AG08396 (cell line): ENCODE measurements around the gene MYT1.

Experiments
- DNase-seq: peaks from one replicate; pipeline ENCODE4 v3.0.0; 2012; ENCODE audit warnings: low spot score, mixed read lengths

Gene MYT1

DNA sequence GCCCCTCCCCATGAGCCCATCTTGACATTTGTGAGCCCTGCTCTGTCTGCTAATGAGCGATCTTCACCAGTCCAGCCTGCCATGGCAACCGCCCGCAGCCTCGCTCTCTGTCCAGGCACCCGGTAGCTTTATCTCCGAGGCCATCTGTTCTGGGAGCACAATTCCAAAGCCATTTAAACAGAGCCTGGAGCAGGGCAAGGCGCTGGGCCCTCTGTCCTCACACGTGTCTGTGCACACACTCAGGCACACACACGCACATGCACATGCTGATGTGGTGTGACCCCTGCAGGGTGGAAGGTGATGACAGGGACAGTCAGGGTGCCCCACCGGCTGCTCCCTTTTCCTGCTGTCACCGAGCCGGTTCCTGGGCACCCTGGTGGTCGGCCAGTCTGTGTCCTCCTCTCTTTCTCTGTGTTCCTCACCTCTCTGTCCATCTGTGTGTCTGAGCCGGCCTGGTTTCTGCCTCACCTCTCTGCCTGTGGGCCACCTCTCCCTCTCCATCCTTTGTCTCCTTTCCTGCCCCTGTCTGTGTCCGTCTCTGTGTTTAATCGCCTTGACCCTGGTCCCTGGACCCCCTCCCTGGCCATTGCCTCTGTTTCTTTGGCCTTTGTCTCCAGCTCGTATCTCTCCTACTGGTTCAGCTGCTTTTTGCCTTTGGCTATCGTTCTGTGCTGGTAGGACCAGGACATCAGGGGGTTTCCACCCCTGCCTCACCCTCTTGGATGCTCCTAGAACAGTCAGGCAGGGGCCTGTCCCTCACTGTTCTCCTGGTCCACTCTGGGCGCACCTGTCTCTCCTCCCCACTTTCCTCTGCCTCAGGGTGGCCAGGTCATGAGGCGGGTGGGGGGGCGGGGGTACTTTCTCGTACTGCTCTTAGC lies 8.8 kb upstream of the MYT1 start:
- no peak for DNase-seq

DNA sequence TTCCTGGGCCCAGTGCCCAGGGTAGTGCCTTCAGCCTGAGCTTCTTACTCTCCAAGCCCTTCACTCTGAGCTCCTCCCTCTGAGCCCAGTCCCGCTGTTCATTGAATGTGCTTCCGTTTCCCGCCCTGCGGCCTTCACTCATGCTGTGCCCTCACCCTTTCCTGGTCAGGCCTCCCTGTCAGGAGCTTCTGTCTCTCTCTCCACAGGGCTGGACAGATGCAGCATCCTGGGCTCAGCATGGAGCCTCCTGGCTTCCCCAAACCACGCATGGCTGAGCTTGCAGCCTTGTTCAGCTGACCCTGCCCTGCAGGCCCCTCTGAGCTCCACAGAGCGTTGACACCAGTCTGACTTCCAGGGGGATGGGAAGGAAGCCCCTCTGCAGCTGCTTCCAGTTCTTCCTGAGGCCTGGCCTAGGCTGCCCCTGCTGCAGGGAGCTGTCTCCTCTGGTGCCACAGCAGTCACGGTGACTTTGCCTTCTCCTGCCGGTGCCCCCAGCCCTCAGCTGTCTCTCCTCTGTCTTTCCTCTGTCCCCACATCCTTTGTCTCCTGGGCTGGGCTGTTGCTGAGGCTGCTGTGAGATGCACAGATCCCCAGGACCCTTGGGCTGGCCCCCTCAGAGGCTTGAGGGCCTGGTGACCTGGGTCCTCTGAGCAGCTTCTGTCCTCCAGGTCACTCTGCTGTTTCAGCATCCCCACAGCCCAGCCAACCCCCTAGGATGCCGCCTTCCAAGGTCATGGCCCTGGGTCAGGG lies 7.9 kb upstream of the MYT1 start:
- DNase-seq: no peak

DNA sequence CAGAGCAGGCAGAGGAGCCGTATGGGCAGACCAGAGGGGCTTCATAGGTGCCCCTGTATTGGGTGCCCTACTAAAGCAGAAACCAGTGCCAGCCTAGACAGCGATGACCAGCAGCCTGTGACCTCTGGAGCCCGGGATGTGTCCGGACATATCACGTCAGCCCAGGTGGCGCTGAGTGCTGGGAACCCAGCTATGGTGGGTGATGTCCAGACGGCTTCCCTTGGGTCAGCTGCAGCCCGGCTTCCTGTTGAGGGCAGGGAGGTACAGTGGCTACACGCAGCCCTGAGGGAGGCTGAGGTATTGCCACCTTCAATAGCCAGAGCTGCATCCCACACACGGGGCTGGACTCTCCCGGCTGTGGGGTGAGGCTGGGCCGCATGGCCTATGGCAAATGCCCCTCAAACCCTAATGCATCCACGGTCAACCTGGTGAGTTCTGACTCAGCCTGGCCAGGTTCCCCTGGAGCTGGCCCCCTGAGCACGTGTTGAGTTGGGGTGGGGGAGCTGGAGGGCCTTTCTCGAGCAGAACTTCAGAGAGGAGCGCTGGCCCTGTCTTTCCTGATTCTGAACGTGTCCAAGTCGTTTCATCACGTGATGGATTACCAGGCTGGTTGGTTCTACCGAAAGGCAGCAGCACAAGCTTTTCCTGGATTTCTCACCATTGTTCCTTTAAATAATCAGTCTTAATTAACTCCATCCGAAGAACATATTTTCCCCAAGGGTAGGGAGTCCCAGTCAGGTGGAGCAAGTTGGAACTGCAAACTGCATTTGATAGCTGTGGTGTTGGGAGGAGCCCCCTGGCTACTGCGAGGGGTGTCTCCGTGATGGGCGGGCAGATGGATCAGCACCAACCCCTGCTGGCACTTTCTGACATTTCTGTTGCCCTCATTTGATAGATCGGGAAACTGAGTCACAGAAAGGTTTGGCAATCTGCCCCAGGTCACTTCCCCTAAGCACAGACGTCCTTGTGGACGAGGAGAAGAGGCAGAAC lies 7.1 kb upstream of the MYT1 start:
- DNase-seq: no peak

DNA sequence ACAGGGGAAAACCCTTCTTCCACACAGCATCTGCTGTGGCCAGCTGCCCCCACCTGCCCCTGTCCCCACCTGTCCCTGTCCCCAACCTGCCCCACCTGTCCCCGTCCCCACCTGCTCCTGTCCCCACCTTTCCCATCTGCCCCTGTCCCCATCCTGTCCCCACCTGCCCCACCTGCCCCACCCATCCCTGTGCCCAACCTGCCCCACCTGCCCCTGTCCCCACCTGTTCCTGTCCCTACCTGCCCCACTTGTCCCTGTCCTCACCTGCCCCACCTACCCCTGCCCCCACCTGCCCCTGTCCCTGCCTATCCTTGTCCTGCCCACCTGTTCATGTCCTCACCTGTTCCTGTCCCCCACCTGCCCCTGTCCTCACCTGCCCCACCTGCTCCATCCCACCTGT lies 6.4 kb upstream of the MYT1 start:
- no peak for DNase-seq

DNA sequence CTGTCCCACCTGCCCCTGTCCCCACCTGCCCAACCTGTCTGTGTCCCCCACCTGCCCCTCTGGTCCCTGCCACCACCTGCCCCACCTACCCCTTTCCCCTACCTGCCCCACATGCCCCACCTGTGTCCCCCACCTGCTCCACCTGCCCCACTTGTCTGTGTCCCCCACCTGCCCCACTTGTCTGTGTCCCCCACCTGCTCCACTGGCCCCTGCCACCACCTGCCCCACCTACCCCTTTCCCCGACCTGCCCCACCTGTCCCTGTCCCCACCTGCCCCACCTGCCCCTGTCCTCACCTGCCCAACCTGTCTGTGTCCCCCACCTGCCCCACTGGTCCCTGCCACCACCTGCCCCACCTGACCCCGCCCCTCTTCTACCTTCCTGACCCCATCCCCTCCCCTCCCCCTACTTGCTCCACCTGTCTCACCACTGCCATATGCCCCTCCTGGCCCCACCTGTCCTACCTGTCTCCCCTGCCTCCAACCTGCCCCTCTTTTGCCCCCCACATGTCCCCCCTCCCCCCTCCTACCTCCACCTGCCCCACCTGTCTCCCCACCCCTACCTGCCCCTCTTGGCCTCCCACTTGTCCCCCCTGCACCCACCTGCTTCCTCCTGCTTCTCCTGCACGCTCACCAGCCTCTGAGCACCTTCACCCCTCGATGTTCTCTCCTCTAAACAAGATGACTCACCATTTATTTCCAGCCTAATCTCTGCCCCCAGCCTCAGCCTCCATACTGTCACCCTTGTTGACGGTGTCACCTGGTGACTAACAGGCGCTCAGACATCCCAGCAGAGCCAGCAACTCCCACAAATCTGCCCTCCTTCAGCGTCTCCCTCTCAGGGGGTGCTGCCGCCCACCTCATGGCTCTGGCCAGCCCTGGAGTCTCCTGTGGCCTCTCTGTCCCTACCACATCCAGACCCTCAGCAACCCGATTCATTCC lies 5.6 kb upstream of the MYT1 start:
- no peak for DNase-seq

DNA sequence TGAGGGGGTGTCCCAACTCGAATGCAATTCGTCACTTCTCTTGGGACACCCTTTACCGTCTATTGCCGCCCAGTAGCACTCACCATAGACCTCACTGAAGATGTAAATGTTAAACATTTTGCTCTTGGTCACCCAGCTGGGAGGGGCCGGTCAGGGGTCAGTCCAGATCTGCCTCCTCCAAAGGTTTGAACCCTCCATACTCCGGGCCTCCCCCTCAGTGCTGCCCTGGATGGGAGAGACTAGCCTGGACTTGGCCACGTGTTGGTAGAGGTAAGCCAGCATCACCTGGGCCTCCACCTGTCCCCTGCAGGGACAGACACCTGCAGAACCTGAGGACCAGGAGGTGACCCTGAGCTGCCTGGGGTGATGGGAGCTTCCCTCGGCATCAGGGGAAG lies 5.0 kb upstream of the MYT1 start:
- no peak for DNase-seq

DNA sequence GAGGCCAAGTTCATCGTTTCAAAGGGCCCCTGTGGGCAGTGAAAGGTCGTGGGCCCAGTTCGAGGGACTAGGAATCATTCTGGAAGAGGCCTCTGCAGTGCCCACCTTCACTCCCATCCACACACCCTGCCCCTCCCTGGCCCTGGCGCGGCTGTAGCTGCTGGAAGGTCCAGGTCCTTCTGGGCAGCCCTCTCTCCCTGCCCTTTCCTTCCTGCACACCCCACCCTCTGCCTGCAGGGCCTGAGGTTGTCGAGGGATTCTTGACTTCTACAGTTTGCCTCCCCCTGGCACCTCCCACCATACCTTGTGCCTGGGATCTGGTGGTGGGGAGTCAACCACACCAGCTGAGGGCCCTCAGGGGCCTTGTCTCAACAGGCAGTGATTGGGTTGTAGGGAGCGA lies 4.5 kb upstream of the MYT1 start:
- no peak for DNase-seq

DNA sequence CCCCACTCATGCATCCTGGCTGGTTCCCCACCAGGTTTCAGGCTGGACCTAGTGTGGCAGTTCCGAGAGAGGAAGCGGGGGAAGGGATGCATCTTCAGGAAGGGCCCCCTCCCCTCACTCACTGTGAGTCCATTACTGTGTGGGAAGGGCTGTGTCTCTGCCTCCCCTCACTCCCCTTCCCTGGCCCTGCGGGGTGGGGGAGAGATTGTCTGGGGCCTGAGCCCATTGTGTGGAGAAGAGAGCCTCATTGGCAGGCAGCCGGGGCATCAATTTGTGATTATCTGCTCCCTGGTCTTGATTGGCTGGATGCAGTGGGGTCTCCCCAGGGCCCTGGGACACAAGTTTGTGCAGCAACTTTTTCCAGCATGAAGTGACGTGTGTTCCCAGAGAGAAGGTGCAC lies 4.1 kb upstream of the MYT1 start:
- DNase-seq: no peak

DNA sequence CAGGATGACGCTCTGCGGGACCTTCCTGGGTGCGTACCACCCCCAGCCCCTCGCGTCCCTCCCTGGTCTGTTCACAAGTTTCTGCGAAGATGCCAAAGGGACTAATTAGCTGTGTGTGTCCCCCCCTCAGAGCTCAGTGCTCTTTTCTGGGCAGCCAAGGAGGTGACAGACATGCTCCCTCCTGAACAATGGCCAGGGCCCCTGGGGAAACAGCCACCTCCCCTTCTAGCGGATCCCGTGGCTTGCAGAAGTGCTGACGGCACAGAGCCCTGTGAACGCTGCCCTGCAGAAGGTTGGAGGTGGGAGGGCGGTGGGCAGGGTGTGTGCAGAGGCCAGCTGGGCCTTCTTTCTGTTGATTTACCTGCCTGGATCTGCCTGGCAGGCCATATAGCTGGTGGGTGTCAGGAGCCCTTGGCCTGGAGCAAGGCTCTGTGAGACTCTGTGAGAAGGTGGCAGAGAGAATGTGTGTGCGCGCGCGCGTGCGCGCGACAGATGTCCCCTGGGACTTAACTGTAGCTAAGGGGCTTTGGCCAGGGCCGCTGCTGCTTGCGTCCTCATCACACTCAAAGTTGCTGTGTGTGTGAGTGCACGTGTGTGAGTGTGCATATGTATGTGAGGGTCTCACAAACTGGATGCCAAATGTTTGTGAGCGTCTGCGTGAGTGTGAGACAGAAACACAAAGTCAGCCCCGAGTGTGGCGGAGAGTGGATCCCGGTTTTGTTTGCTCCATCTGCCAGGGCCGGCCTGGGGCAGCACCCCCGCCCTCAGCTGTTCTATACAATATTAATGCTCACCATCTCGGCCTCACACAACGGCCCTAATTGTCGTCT lies 3.5 kb upstream of the MYT1 start:
- DNase-seq: no peak

DNA sequence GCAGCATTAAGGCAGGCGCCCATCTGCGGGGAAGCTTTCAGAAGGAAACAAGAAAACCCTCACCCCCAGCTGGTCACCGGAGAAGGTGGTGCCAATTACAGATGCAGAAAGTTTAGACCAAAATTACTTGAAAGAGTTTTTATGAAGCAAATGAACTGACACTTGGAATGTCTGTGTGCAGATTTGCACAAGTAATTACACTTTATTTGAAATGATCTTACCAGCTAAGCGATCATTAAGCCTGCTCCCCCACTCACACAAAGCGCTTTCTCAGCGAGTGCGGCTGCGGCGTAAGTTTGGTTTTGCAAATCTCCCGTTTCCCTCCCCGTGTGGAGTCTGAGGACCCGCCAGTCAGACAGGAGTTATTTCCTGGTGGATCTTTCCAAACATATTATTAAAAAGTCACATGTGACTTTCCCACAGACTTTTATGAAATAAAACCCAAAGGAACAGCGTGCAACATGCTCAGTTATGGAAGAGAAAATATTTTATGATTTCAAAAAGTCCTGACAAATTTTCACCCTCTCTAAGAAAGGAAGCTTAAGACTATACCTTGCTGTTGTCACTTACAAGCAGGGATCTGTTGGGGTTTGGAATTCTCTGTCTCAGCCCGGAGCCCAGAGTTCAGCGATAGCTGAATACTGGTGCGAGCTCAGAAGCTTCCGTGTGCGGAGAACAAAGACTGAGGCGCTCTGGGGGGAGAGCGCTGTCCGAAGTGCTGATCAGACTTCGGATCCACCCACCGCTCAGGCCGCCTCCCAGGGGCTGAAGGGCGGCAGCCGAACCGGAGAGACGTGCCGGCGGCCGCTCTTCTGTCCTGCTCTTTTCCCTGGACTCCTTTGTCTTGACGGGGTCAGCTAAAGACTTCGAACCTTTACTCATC lies 2.7 kb upstream of the MYT1 start:
- peak; percentile 68 for DNase-seq

DNA sequence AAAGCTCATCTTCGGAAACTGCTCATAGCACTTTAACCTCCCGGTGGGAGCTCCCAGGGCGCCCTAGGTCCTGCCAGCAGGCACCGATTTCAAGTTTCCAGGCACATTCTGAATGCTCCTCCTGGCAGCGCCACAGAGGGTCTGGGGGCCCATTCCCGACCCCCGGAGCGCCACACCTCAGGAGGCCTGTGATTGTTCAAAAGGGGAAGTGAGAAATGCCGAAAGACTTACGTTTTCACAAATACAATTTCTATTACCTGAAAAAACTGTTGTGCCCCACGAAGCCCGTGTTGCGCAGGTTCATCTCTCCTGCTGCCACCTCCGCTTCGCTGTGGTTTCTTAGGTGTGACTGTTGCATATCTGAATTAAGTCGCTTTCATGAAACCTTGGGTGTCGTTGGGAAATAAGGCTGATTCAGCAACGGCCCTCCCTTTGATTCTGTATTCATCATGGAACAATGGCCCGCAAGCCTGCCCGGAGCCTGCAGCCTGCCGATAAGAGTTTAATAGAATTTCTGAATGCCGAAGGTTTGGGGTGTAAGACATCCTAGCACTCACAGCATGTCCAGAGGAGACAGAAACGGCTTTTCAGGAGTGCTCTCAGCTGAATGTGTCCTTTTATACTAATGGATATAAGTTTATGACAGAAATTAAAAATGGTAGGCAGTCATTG lies 1.9 kb upstream of the MYT1 start:
- no peak for DNase-seq

DNA sequence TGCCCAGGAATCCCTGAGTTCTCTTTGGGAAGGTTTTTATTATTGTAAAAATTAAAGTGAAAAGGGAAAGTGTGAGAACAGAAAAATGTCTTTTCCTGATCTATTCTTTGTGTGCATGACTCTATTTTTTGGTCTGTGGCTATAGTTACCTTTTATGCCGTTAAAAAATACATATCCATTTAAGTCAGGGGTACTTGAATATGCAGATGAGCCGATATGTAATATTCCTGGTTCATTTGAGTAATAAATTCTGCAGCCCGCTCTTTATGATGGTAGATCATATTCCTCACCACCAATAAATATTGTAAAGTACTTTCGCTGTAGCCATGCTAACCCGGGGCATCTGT lies 503 bp upstream of the MYT1 start:
- no peak for DNase-seq

DNA sequence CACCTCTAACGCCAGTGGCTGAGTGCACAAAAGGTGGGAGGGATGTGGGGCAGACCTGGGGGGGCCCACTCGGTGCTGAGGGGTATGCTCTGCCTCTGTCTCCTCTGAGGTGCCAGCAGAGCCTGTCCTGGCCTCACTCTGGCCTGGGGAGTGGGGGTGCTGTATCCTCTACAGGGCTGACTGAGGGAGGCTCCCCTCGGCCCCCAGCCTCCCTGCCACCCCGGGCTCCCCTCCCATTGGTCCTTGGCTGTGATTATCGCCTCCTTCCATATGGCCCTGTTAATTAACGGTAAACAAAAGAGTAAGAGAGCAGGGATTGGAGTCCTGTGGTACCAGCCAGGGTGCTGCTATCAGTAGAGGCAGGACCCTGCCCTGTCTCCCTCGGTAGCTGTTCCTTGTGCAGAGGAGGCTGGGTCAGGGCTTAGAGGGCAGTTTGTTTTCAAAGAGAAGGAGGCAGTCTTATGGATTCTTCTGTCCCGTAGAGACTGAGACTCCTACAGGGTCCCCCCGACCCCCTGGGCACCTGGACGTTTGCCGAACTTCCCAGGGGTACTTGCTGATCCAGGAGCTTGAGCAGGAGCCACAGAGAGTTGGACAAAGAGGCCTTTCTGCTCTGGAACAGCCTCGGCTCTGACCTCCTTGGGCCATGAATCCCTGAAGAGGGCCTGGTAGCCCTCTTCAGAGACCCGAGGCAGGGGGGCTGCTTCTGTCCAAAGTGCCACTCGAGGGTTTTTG lies 1.8 kb downstream of the MYT1 start:
- no peak for DNase-seq

DNA sequence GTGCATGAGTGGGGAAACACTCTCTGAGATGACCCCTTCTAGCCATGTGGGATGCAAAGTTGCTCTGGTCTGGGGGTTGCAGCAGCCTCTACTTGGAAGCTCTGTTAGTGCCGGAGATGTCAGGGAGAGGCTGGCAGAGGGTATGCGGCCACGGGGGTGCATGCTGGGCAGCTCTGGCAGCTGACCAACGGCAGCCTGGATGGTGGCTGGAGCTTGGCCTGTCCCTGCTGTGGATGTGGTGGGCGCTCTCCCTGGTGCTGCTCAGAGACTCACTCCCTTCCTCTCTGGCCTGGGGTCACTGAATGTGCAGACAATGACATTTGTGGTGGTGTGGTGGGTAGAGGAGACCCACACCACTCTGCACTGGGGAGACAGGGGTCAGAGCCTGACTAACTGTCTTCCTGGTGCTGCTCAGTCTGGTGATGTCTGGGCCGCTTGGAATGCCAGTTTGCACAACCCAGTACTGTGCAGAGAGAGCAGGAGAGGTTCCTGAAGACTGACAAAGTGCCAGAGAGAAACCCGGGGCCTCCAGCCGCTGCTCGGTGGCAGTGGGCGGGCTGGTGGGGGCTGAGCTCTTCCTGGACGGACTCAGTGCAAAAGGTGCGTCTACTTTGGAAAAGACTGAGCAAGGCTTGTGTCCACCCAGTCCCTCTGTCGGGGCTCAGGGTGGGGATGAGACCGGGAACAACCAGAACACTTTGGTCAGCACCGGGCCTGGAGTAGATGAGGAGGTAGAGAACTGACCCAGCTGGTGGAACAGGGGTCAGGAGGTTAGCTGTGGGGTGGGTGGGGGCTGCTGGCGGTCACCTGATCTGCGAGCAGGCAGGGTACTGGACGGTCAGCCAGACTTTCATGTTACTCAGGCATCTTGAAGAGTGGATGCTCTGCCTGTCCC lies 2.7 kb downstream of the MYT1 start:
- peak; percentile 36 for DNase-seq

DNA sequence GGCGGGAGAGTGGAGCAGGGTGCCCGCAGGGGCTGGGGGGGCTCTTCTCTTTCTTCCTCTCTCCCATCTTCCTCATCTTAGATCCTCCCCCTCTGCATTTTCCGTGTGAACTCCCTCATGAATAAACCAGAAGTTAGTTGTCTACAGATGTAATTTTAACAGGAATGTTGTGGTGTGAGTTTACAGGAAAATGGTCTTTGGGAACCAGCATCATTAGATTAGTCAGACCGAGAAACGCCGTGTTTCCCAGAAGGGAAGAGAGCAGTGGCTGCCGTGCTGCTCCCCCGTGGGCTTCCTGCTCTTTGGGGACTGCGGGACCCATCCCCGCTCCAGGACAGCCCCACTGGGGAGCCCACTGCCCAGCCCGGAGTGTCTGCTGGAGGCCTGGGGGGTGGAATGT lies 3.4 kb downstream of the MYT1 start:
- no peak for DNase-seq

DNA sequence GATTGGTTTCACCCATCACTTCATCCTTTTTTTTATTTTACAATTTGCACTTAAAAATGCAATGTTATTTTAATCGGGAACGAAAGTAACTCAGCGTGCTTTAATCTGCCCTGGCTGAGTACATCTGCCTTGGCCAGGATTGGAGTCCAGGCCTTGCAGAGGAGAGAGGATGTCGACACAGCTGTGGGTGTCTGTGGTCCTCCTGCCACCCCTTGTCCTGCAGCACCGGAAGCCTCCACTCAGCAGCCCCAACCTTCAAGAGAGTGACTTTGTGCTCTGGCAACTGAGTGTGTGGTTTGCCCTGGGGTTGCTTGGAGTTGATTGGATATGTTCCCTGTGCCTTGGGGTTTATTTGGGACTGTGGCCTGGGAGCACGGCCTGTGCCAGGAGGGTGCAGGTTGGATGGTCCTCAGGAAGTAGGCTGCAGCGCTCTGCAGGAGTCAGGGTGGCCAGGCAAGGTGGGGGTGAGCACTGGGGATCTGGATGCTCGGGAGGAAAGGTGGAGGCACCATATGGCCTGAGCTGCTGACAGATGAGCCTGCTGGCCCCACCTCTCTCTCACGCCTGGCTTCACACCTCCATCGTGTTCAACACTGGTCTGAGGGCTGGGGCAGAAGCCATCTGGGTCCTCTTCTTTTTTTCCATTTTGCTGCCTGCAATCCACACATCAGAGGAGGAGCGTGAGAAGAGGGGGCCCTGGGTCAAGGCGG lies 4.3 kb downstream of the MYT1 start:
- DNase-seq: no peak
